Testis (tissue), 3 donors: ENCODE measurements around the gene CCDC137. TPM values are rescaled to one million over a fixed set of nuclear protein-coding genes. Genes with fewer than 3 reads are reported as not detected.

Source experiments
- DNase-seq: peaks from one replicate; pipeline ENCODE4 v3.0.0-alpha.2; 2019
- H3K27ac ChIP-seq, 2 donors: fragments of 200-600 bp; sonication (generic); one replicate each; pipeline ENCODE4 v1.5.1; 2019
- H3K27me3 ChIP-seq: fragments of 200-600 bp; sonication (generic); one replicate; pipeline ENCODE4 v1.5.1; 2019
- H3K36me3 ChIP-seq: fragments of 200-600 bp; sonication (generic); one replicate; pipeline ENCODE4 v1.5.1; 2017; ENCODE audit warnings: low read depth; ENCODE audit errors: missing control alignments
- H3K4me1 ChIP-seq: fragments of 200-600 bp; sonication (generic); one replicate; pipeline ENCODE4 v1.5.1; 2019
- H3K4me3 ChIP-seq, 2 donors: fragments of 200-600 bp; sonication (generic); one replicate each; pipeline ENCODE4 v1.5.1; 2017 to 2019
- H3K9me3 ChIP-seq: fragments of 200-600 bp; sonication (generic); one replicate; pipeline ENCODE4 v1.5.1; 2017
- POLR2A ChIP-seq: fragments of 450-650 bp; IDR thresholded peaks from one replicate; pipeline ENCODE4 v1.6.1; 2017; ENCODE audit warnings: antibody characterized with exemption, mild to moderate bottlenecking, moderate library complexity
- WGBS, 2 donors: methylation state at CpG; one replicate each; pipeline ENCODE4 v1.1.5; 2018; 5-methylcytosine and 5-hydroxymethylcytosine counted together
- intact Hi-C: fragments of 100-400 bp; cut with DNase I; formaldehyde crosslinking; loops from one replicate; pipeline ENCODE4 v1.15.1; 2023; ENCODE audit warnings: low total_unique reads
- polyA plus RNA-seq: library from polyadenylated mRNA; stranded (reverse); fragments of 350-450 nt; fragmentation: Illumina TruSeq; extraction: RNeasy Lipid Tissue Mini Kit (QIAGEN cat#74804); gene quantifications from one replicate; pipeline ENCODE4 v1.2.3, GENCODE V29; 2014; ENCODE audit warnings: low read depth, low replicate concordance; ENCODE audit not compliant: insufficient read depth
- total RNA-seq, 2 donors: library from RNA; depleted of rRNA; stranded (reverse); fragments of >200 nt; gene quantifications; one replicate each; pipeline ENCODE4 v1.2.3, GENCODE V29; 2016
- TF ChIP-seq, protein P1 (sequence below), 3 experiments: fragments of 450-650 bp in 2 of 3; fragments of 200-600 bp in 1 of 3; sonication (generic) in 1 of 3; IDR thresholded peaks; one replicate each; pipeline ENCODE4 v1.5.1; 2016 to 2019; ENCODE audit warnings: antibody characterized with exemption in 3 of 3, mild to moderate bottlenecking in 2 of 3, moderate library complexity in 1 of 3

The CCDC137 gene
- total and polyA plus RNA-seq, 3 donors from 2014 or later: 18.6 to 19.9 (median 19.0) TPM

DNA sequence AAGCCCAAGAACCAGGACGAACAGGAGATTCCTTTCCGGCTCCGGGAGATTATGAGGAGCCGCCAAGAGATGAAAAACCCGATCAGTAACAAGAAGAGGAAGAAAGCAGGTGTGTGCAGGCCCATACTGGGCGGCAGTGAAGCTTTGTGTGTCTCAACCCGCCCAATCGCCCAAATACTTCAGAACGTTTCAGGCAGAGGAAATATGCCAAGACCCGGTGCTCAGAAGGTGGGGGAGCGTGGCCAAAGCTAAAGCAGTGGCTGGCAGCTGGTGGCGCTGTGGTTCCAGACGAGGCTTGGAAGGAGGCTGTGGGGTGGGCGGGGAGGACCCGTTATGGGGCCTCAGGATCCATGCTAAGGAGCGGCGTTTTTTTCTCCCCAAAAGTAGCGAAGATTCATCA is 1.2 kb downstream of the CCDC137 start:
- intact Hi-C loops: no loop called here

GRCh38 chr17:81672504-81672903 is 6.0 kb downstream of the CCDC137 start:
- TF ChIP-seq, protein P1, sequence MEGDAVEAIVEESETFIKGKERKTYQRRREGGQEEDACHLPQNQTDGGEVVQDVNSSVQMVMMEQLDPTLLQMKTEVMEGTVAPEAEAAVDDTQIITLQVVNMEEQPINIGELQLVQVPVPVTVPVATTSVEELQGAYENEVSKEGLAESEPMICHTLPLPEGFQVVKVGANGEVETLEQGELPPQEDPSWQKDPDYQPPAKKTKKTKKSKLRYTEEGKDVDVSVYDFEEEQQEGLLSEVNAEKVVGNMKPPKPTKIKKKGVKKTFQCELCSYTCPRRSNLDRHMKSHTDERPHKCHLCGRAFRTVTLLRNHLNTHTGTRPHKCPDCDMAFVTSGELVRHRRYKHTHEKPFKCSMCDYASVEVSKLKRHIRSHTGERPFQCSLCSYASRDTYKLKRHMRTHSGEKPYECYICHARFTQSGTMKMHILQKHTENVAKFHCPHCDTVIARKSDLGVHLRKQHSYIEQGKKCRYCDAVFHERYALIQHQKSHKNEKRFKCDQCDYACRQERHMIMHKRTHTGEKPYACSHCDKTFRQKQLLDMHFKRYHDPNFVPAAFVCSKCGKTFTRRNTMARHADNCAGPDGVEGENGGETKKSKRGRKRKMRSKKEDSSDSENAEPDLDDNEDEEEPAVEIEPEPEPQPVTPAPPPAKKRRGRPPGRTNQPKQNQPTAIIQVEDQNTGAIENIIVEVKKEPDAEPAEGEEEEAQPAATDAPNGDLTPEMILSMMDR (IDR thresholded peaks at IDR 0.05): no peak
- TF ChIP-seq POLR2A: no peak
- H3K9me3 ChIP-seq: no peaks in the 10 kb centered on the region
- WGBS, 2 donors: 78 to 81% methylated on average over 18 of the region's 18 CpGs
- no peaks in the 10 kb centered on the region for H3K4me1 ChIP-seq
- no peak overlapping the region for H3K27ac ChIP-seq
- H3K27me3 ChIP-seq: no peaks in the 10 kb centered on the region
- no peak overlapping the region for H3K4me3 ChIP-seq
- no peak for DNase-seq
- H3K36me3 ChIP-seq: no peaks in the 10 kb centered on the region
- intact Hi-C loops: no loop called here

More for the DNA sequence above, 1.2 kb downstream of the CCDC137 start:
- H3K4me3 ChIP-seq: peak overlapping the region in 1 of 2 donors; percentile 75
- DNase-seq: no peak
- no peaks in the 10 kb centered on the region for H3K27me3 ChIP-seq
- H3K36me3 ChIP-seq: no peaks in the 10 kb centered on the region
- H3K9me3 ChIP-seq: no peaks in the 10 kb centered on the region
- no peak overlapping the region for H3K27ac ChIP-seq
- TF ChIP-seq, protein P1 (IDR thresholded peaks at IDR 0.05): no peak
- no peak for TF ChIP-seq POLR2A
- peaks cover 8% of the 10 kb centered on the region for H3K4me1 ChIP-seq
- 66 to 70% methylated on average over 15 to 18 of the region's 18 CpGs for WGBS, 2 donors

DNA sequence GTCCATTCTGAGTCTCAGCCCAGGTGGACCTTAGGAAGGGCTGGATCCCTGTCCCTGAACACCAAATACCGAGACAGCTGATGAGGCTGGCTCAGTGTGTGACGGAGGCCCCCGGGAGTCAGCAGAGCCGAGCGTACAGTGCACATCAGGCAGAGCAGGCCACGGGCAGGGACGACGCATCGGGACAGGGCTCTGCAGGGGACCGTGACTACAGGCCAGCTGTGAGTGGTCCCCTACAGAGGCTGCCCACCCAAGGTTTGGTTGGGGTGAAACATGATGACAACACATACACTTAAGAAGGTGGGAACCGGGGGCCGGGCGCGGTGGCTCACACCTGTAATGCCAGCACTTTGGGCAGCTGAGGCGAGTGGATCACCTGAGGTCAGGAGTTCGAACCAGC is 6.4 kb downstream of the CCDC137 start:
- intact Hi-C loops: no loop called here

GRCh38 chr17:81673561-81674258 is 7.2 kb downstream of the CCDC137 start:
- H3K4me3 ChIP-seq: no peak overlapping the region
- no peak for DNase-seq
- no peaks in the 10 kb centered on the region for H3K27me3 ChIP-seq
- H3K27ac ChIP-seq: no peak overlapping the region
- WGBS, 2 donors: 79 to 81% methylated on average over 18 of the region's 18 CpGs
- H3K36me3 ChIP-seq: no peaks in the 10 kb centered on the region
- intact Hi-C loops: no loop called here
- no peaks in the 10 kb centered on the region for H3K9me3 ChIP-seq
- TF ChIP-seq POLR2A: no peak
- TF ChIP-seq, protein P1 (IDR thresholded peaks at IDR 0.05): no peak
- no peaks in the 10 kb centered on the region for H3K4me1 ChIP-seq

More for the DNA sequence above, 6.4 kb downstream of the CCDC137 start:
- H3K27ac ChIP-seq: no peak overlapping the region
- no peaks in the 10 kb centered on the region for H3K36me3 ChIP-seq
- H3K4me1 ChIP-seq: no peaks in the 10 kb centered on the region
- no peak overlapping the region for H3K4me3 ChIP-seq
- TF ChIP-seq, protein P1 (IDR thresholded peaks at IDR 0.05): no peak
- TF ChIP-seq POLR2A: no peak
- no peak for DNase-seq
- 93 to 95% methylated on average over 8 to 16 of the region's 16 CpGs for WGBS, 2 donors
- H3K27me3 ChIP-seq: no peaks in the 10 kb centered on the region
- H3K9me3 ChIP-seq: no peaks in the 10 kb centered on the region
